RWPE1 (cell line): Measurements from ENCODE around the gene DENND5A.
A peak's percentile ranks its signal among the peaks of the same experiment; 100 is the strongest.
"Not testable (repeated sequence)": the region's sequence is repeated elsewhere in the genome, so short reads cannot be mapped to it uniquely, and the experiment has no call there.

Experiments used
- CTCF ChIA-PET: fragments of 350-600 bp; sonication (Branson Sonifier 250); formaldehyde crosslinking; extraction: SDS; loops from one replicate; lab custom pipeline; 2021; lab: Yijun Ruan, JAX
- POLR2A ChIA-PET: fragments of 400-600 bp; formaldehyde crosslinking; extraction: SDS; loops from one replicate; lab custom pipeline; 2020; ENCODE audit warnings: antibody characterized with exemption; ENCODE audit not compliant: low non-redundant PET; lab: Yijun Ruan, JAX
- DNase-seq: peaks from one replicate; pipeline ENCODE4 v3.0.0; 2012; ENCODE audit warnings: low spot score
- H3K27ac ChIP-seq: fragments of 450-650 bp; 2 replicates; pipeline ENCODE4 v1.5.1; 2017
- TF ChIP-seq, protein P1 (sequence below): fragments of 450-650 bp; conservative IDR thresholded peaks from 2 replicates; pipeline ENCODE4 v1.5.1; 2017; ENCODE audit warnings: low read depth, mild to moderate bottlenecking

The DENND5A gene

GRCh38 chr11:9253086-9253485 lies 12.1 kb downstream of the DENND5A start:
- ChIA-PET POLR2A (no interaction called here), CTCF (interaction anchor here (0.5 kb wide), 1 partner anchor 60 kb away, joined by 3 read pairs; no protein-coding TSS in a partner anchor)
- H3K27ac ChIP-seq = no peak overlapping the region
- TF ChIP-seq, protein P1, sequence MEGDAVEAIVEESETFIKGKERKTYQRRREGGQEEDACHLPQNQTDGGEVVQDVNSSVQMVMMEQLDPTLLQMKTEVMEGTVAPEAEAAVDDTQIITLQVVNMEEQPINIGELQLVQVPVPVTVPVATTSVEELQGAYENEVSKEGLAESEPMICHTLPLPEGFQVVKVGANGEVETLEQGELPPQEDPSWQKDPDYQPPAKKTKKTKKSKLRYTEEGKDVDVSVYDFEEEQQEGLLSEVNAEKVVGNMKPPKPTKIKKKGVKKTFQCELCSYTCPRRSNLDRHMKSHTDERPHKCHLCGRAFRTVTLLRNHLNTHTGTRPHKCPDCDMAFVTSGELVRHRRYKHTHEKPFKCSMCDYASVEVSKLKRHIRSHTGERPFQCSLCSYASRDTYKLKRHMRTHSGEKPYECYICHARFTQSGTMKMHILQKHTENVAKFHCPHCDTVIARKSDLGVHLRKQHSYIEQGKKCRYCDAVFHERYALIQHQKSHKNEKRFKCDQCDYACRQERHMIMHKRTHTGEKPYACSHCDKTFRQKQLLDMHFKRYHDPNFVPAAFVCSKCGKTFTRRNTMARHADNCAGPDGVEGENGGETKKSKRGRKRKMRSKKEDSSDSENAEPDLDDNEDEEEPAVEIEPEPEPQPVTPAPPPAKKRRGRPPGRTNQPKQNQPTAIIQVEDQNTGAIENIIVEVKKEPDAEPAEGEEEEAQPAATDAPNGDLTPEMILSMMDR = no peak
- no peak for DNase-seq

DNA sequence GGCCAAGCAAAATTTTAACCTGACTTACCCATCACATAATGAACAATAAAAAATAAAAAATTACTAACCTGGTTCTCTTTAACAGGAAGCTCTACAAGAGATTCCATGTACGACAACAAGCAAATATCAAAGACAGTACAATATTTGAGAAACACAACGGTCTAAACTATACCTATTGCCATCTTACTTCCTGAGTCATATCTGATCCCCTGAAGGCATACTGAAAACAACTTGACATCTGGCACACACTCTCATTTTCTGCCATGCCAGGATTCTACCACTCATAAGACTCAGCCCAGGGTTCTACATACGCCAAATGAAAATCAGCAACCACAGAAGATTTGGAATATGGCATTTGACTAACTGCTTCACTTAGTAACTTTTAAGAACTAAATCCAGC lies 13.8 kb downstream of the DENND5A start:
- TF ChIP-seq, protein P1 = no peak
- POLR2A ChIA-PET = no interaction called here
- DNase-seq = peak; percentile 24
- CTCF ChIA-PET = no interaction called here
- no peak overlapping the region for H3K27ac ChIP-seq

DNA sequence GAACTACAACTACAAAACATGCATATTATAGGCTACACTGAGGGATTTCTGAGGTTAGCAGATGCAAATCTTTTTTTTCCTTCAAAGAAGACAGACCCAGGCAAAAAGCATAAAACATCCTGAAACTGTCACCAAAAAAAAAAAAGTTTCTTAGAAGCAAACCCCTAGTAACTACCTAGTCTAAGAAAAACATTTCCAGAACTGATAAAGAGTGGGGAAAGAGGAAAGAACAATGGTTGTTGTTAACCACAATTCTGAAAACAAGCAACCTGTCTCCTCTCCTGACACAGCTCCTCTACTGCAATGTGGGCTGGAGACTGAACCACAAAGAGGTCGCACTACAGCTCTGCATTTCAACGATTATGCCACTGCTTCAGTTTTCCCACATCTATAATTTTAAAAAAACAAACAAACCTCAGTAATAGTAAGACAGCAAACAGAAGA lies 15.0 kb downstream of the DENND5A start:
- DNase-seq = no peak
- TF ChIP-seq, protein P1 = no peak
- ChIA-PET CTCF (interaction anchor here (0.7 kb wide), 1 partner anchor 25 kb away, joined by 4 read pairs; no protein-coding TSS in a partner anchor), POLR2A (interaction anchor here (0.5 kb wide), 1 partner anchor 199 kb away, joined by 3 read pairs; no protein-coding TSS in a partner anchor)
- H3K27ac ChIP-seq = no peak overlapping the region

GRCh38 chr11:9249252-9249651 lies 15.9 kb downstream of the DENND5A start:
- ChIA-PET CTCF (interaction anchor here (0.7 kb wide), 1 partner anchor 49 kb away, joined by 9 read pairs; no protein-coding TSS in a partner anchor), POLR2A (no interaction called here)
- no peak overlapping the region for H3K27ac ChIP-seq
- TF ChIP-seq, protein P1 = no peak
- no peak for DNase-seq

GRCh38 chr11:9247863-9248262 lies 17.3 kb downstream of the DENND5A start:
- ChIA-PET CTCF (interaction anchor here (0.7 kb wide), 1 partner anchor 52 kb away, joined by 3 read pairs; no protein-coding TSS in a partner anchor), POLR2A (no interaction called here)
- TF ChIP-seq, protein P1 = no peak
- H3K27ac ChIP-seq = no peak overlapping the region
- no peak for DNase-seq

DNA sequence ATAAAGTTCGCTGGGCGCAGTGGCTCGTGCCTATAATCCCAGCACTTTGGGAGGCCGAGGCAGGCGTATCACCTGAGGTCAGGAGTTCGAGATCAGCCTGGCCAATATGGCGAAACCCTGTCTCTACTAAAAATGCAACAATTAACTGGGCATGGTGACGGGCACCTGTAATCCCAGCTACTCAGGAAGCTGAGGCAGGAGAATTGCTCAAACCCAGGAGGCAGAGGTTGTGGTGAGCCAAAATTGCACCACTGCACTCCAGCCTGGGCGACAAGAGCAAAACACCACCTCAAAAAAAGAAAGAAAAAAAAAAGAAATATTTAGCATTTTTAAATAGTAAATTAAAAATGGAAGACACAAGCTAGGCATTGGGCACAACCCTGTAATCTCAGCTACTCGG lies 28.9 kb downstream of the DENND5A start:
- CTCF ChIA-PET = interaction anchor here (0.6 kb wide), 2 partner anchors 123 to 639 kb away, joined by 3 to 4 read pairs; no protein-coding TSS in a partner anchor

GRCh38 chr11:9232482-9232881 lies 32.7 kb downstream of the DENND5A start:
- no peak overlapping the region for H3K27ac ChIP-seq
- TF ChIP-seq, protein P1 = no peak
- CTCF ChIA-PET = no interaction called here
- POLR2A ChIA-PET = no interaction called here
- DNase-seq = no peak

More for the DNA sequence above, 28.9 kb downstream of the DENND5A start:
- DNase-seq, H3K27ac ChIP-seq, POLR2A ChIA-PET: not testable (repeated sequence)
